HG02798 (cell line): Measurements from ENCODE around the gene CHST4.
"Not testable (repeated sequence)": the region's sequence is repeated elsewhere in the genome, so short reads cannot be mapped to it uniquely, and the experiment has no call there.

ENCODE experiments used
- ATAC-seq: cut with Tn5 transposase; IDR thresholded peaks from one replicate; pipeline ENCODE4 v1.9.1; 2021; ENCODE audit warnings: mild to moderate bottlenecking; ENCODE audit not compliant: unreplicated experiment, poor library complexity

The CHST4 gene

DNA sequence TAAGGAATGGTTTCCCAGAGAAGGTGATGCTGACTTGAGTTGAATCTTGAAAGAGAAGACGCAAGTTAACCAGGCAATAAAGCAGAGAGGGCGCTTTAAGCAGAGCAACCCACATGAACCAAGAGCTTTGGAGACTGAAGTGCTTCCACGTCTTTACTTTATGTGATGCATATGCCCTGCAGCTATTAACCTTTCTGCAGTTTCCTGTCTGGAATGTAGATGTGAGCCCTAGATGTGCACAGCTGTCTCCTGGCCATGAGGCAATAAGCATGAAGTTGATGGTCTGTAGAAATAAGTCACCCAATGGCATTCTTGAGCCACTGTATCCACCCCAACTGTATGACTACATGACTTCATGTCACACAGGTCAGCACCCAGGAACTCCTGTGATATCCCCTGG is 5.7 kb upstream of the CHST4 start:
- ATAC-seq, result no peak

DNA sequence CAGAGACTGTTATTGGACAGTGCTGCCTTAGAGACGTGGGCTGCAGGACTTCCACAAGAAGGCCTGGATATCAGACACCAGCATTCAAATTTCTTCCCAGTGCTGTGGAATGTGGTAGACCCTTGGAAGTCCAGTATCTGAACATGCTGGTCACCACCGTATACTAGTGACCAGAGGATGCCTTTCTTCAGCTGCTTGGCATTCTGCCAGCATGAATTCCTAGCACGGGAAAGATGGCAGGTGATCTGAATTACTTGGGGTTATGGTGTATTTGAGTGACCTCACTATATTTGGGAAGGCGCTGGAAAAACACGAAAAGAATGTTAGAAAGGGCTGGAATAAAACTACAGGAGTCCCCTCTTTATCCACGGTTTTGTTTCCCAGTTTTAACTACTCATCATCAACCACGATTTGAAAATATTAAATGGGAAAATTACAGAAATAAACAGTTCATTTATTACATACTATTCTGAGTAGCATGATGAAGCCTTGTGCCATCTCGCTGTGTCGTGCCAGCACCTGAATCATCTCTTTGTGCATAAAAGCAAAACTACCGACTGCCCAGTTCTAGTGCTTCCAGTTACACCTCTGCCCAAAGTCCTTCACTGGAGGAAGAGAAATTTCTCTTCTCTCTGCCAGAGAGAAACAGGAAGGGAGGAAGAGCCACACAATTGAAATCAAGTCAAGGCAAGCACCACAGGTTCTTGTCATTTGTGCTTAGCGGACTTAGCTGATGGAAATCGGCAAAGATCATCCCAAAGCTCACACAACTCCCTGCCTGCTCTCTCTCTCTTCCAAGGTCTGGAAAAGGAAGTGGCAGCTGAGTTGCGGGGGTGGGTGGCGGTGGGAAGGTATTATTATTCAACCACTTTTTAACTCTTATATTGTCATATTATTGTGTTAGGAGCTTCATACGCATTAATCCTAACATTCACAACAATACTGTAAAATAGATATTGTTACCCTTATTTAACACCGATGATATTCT is 1.4 kb upstream of the CHST4 start:
- no peak for ATAC-seq

DNA sequence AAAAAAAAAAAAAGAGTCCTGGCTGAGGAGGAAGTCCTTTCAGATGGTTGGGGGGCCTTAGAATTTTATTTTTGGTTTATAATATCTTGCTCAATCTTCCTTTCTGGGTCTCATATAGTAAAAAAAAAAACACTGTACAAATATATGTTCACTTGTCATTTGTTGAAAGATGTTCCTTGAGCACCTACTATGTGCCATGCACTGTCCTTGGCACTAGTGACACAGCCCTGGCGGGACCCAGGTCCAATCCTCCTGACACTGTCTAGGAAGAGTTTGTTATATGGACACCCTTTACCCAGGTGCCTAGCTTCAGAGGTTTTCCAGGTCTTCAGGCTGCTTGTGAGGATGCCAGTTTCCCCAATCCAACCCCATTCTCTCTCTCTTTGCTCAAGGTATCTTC is 2.0 kb downstream of the CHST4 start:
- ATAC-seq, result no peak

DNA sequence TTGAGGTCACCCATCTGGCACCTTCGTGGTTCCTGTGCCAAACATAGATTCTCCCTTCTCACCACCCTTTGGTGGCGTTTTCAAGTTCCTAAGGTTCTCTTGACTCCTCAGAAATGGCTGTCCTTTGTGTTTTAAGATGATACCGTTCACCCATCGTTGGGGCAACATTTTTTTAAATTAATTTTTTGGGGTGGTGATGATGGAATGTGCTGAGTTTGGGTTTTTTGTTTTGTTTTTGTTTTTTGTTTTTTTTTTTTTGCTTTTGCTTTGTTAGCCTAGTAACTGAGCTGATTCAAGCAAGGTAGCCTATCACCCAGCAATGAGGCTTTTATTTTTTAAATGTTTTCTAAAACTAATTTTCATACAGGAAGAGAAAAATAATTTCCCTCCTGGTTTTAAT is 2.6 kb downstream of the CHST4 start:
- no peak for ATAC-seq

DNA sequence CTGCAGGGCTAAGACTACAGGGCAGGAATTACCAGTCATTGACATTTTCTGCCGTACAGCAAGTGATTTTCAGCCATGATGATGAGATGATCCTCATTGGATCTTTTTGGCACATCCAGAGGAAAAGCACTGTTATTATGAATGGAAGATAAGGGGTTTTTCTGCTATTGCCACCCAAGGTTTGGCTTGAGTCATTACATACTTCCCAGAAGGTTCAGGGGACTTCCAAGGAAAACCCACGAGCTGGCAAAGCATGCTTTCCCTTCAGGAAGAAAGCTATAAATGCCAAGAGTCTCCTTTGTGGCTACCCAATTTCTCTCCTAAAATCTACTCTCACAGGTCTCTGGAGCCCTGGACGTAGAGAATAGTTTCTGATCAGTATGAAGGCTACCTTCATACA is 6.1 kb downstream of the CHST4 start:
- no peak for ATAC-seq

DNA sequence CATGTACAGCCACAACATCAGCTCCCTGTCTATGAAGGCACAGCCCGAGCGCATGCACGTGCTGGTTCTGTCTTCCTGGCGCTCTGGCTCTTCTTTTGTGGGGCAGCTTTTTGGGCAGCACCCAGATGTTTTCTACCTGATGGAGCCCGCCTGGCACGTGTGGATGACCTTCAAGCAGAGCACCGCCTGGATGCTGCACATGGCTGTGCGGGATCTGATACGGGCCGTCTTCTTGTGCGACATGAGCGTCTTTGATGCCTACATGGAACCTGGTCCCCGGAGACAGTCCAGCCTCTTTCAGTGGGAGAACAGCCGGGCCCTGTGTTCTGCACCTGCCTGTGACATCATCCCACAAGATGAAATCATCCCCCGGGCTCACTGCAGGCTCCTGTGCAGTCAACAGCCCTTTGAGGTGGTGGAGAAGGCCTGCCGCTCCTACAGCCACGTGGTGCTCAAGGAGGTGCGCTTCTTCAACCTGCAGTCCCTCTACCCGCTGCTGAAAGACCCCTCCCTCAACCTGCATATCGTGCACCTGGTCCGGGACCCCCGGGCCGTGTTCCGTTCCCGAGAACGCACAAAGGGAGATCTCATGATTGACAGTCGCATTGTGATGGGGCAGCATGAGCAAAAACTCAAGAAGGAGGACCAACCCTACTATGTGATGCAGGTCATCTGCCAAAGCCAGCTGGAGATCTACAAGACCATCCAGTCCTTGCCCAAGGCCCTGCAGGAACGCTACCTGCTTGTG is 10.7 kb downstream of the CHST4 start:
- no peak for ATAC-seq

DNA sequence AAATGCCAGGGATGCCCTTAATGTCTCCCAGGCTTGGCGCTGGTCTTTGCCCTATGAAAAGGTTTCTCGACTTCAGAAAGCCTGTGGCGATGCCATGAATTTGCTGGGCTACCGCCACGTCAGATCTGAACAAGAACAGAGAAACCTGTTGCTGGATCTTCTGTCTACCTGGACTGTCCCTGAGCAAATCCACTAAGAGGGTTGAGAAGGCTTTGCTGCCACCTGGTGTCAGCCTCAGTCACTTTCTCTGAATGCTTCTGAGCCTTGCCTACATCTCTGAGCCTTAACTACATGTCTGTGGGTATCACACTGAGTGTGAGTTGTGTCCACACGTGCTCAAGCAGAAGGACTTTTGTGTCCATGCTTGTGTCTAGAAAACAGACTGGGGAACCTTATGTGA is 11.4 kb downstream of the CHST4 start:
- ATAC-seq, result peak; percentile 79

DNA sequence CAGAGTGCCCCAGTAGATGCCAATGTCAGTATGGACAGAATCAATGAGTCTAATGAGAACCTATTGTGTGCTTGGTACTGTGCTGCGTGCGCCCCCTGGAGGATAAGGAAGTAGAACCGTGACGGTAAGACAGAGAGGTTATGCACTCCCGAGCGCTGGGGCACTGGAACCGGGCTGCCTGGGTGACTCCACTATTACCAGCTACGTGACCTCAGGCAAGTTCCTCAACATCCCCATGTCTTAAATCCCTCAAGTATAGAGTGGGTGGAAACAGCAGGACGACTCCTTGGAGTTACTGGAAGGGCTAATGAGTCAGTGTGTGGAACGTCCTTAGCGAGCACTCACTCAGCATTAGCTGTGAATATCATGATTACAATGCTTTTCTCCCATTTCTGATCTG is 16.2 kb downstream of the CHST4 start:
- ATAC-seq, result peak; percentile 83

DNA sequence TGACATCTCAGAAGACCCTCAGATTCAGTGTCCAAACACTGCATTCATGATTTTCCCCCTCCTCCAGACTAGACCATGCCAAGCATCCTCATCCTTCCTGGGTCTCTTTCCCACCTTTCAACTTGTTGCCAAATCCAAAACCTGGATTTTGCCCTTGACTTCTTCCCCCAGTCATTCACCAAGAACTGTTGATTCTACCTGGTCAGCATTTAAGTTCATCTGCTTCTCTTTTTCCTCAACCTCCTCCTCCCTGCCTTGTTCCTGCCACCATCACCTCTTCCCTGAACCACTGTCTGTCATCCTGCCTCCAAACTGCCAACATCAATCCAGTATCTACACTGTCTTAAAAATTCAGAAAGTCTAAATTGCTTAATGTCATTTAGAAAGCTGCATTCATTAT is 20.9 kb downstream of the CHST4 start:
- no peak for ATAC-seq

DNA sequence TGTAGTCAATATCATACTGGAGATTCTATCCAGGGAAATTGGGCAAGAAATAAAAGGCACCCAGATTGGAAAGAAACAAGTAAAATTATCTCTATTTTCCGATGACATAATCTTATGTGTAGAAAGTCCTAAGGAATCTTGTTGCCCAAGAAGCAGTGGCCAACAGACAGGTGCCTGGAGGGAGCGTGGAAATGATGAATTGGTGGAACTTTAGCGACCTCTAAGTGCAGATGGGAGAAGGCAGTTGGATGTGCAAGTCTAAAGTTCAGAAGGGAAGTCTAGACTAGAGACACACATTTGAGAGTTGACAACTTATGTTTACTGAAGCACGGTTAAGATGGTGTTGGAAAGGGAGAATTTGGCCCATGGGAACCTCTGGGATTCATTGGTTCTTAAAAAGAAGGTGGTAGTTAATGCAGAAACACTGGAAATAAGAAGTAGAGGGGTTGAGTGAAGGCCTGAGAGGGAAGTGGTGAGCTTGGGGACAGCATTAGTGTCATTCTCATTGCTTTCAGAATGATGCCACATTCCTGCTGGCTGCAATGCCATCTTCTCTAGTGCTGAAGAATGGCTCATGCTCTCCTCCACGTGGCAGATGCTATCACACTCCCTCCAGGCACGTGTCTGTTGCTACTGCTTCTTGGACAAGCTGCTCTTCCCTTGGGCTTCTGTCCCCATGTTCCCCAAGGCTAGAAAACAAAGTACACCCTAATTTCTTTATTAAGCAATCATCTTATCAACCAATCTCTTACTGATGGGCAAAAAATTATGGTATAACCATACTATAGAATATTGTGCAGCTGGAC is 26.7 kb downstream of the CHST4 start:
- no peak for ATAC-seq

DNA sequence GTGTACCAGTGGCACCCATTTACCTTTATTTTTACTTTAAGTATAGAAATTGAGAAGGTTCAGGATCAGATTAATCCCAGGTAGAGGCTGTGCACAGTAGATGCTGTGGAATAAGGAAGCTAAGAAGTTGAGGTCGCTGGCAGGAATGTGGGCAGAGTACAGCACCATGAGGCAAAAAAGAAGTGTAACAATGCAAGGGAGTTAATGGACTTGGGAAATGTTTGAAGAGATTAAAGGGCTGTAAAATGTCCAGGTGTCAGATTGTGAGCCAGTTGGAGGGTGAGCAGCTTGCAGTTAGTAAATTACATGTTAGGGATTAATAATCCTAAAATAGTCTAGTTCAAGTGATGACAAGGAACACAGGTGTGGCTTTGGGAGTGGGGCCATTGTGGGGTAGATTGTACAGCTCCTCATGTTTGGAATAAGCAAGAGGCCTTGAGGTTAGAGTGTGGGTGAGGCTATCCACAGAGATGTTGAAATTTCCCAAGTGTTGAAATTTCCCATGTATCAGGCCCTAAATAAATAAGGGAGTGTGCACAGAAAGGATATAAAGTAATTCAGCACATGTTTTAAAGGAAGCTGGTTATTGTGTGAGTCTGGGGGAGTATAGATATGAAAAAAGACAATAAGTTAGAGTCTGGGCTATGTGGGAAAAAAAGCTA is 29.1 kb downstream of the CHST4 start:
- no peak for ATAC-seq

DNA sequence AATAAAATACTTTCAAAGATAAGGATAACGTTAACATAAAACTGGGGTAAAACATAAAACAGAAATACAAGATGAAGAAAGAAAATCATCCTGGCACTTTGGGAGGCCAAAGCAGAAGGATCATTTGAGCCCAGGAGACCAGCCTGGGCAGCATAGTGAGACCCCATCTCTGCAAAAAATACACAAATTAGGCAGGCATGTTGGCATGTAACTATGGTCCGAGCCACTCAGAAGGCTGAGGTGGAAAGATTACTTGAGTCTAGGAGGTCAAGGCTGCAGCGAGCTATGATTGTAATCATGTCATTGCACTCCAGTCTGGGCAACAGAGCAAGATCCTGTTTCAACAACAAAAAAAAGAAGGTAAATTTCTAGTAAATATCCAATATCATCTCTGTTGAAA is 31.1 kb downstream of the CHST4 start:
- no peak for ATAC-seq

DNA sequence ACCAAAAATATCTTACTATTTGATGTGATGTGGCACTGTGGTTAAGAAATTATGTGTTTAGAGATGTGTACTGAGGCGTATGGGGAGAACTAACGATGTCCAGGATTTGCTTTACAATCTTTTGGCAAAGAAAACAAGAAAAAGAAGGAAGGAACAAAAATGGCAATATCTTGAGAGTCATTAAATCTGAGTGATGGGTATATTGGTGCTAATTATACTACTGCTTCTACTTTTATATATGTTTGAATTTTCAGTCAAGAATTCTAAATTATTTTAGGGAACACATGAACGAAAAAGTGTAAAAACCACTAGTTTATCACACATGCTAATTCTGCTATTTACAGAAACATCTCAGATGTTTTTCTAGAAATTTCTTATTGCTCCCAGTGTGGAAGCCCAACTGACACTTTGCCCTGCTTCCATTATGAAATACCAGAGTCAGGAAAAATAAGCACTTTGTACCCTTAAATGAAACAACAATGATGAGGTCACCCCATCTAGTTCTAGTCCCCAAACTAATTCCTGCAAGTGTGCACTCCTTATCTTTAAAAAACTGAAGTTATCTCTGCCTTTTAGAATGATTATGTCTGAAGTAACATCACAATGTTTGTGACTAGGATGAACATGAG is 31.8 kb downstream of the CHST4 start:
- ATAC-seq, result no peak

DNA sequence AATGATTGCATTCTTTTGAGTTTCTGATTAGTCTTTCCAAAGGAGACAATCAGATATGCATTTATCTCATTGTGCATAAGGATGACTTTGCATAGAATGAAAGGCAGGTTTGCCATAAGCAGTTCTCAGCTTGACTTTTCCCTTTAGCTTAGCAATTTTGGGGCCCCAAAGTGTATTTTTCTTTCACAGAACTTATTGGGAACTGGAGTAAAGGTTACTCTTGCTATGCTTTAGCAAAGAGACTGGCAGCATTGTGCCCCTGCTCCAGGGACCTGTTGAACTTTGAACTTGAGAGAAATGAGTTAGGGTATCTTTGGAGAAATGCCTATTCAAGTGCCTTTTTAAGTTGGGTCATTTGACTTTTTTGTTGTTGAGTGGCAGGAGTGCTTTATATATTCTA is 33.6 kb downstream of the CHST4 start:
- no peak for ATAC-seq

DNA sequence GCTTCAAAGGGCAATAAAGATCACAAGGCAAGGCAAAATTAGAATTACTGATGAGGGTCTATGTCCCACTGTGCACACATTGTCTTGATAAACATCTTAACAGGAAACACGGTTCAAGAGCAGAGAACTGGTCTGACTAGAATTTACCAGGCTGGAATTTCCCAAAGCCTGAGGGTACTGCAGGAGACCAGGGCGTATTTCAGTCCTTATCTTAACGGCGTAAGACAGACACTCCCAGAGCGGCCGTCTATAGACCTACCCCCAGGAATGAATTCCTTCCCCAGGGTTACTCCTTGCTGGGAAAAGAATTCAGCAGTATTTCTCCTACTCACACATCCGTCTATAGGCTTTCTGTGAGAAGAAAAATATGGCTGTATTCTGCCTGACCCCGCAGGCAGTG is 35.7 kb downstream of the CHST4 start:
- ATAC-seq, result not testable (repeated sequence)

DNA sequence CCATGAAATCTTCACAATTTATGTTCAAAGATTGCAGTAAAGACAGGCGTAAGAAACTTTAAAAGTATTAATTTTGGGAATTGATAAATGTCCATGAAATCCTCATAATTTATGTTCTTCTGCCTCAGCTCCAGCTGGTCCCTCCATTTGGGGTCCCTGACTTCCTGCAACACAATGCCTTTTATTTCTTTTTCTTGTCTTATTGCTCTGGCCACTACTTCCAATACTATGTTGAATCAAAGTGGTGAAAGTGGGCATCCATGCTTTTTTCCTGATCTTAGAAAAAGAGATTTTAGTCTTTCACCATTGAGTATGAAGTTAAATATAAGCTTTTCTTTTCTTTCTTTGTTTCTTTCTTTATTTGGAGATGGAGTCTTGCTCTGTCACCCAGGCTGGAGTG is 36.3 kb downstream of the CHST4 start:
- no peak for ATAC-seq

DNA sequence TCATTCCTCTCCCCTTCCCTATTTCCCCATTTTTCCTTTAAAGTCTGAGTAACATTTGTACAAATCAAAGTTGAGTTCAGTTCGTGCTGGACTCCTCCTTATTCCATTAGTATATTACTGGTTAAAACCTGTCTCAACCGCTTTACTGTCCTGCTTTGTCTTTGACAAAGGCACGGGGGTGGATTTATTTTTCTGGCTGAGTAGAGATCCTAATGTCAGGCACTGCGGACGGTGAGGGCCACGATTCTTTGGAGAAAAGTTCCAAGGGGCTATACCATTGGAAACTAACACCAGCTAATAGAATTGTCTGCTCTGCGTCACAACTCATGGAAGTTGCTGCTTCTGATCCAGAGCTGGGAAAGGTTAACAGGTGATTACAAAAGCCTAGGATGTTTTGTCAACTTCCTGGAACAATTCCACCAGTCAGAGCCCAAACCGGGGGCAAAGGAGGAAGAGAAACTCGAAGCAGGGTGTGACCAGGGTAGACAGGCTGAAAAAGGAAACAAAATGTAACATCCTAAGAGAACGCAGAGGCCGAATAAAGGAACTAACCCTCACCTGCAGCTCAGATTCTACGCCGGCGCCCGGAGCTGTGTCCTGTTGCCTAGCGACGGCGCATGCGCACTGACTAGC is 38.2 kb downstream of the CHST4 start:
- no peak for ATAC-seq

DNA sequence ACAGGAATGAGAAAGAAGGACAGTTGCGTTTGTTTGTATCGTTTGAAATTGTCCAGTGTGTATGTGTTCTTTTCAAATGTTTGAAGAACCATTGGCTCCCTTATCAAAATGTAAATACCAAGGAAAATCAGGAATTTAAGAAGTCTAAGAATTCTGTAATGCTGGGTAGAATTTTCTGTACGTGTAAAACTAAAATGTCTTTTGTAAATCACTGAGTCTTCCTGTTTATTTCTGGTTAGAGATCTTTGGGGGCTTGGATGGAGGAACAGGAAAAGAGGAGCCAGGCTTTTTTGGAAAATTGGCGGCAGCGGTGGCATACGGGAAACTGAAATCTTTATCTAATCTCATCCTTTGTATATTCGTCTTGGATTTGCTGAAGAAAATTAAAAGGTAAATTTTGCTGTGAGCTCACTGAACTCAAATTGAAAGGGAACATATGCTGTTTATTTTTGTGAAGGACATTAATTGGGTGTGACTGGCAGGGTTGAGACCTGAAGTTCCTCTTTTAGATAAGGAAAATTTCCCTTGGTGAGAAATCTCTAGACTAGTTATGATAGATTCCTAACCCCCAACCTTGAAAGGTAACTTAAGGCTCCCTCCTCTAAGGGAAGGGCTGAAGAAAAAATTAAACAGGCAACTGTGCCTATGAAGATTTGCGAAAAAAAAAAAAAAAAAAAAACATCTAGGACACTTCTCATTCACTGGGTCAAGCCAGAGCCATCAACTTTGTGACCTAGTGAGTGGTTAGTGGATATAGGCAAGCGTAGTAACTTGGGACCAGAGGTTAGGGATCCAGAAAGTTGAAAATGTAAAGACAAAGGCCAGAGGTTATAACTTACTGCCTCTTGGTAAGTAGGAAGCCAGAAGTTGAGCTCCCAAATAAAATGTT is 39.8 kb downstream of the CHST4 start:
- no peak for ATAC-seq
